RPMI8226 (cell line): ENCODE results near the gene MAFB.
"Not testable (repeated sequence)": the region's sequence is repeated elsewhere in the genome, so short reads cannot be mapped to it uniquely, and the experiment has no call there.

Source experiments
- DNase-seq: peaks from one replicate; pipeline ENCODE4 v3.0.0-alpha.2; 2015

The MAFB gene

GRCh38 chr20:40689100-40689942, at the start of gene MAFB:
Gene MAFB (minus strand): TSS chr20:40689236. CDS start chr20:40688850, 386 bp downstream.
- DNase-seq: peak; percentile 67

- DNase-seq: not testable (repeated sequence)
Measured at GRCh38 chr20:40736468-40736867, 47.4 kb upstream of the MAFB start.

- DNase-seq: no peak
Measured at GRCh38 chr20:40728996-40729395, 40.0 kb upstream of the MAFB start.

- no peak for DNase-seq
Measured at GRCh38 chr20:40728470-40728869, 39.4 kb upstream of the MAFB start.

GRCh38 chr20:40727960-40728359, 38.9 kb upstream of the MAFB start:
- DNase-seq: no peak

GRCh38 chr20:40726776-40727175, 37.7 kb upstream of the MAFB start:
- no peak for DNase-seq

GRCh38 chr20:40724566-40724965, 35.5 kb upstream of the MAFB start:
- no peak for DNase-seq

GRCh38 chr20:40720826-40721225, 31.8 kb upstream of the MAFB start:
- DNase-seq: no peak

- no peak for DNase-seq
Measured at GRCh38 chr20:40720099-40720498, 31.1 kb upstream of the MAFB start.

GRCh38 chr20:40718982-40719729, 30.1 kb upstream of the MAFB start:
- DNase-seq: no peak

- no peak for DNase-seq
Measured at GRCh38 chr20:40718214-40718977, 29.4 kb upstream of the MAFB start.

- no peak for DNase-seq
Measured at GRCh38 chr20:40717343-40717865, 28.4 kb upstream of the MAFB start.

GRCh38 chr20:40715491-40715890, 26.5 kb upstream of the MAFB start:
- DNase-seq: no peak

- DNase-seq: no peak
Measured at GRCh38 chr20:40714916-40715315, 25.9 kb upstream of the MAFB start.

GRCh38 chr20:40714109-40714508, 25.1 kb upstream of the MAFB start:
- no peak for DNase-seq

- DNase-seq: no peak
Measured at GRCh38 chr20:40713508-40713907, 24.5 kb upstream of the MAFB start.

GRCh38 chr20:40711079-40711478, 22.0 kb upstream of the MAFB start:
- DNase-seq: no peak

GRCh38 chr20:40710603-40711002, 21.6 kb upstream of the MAFB start:
- no peak for DNase-seq

- peak; percentile 43 for DNase-seq
Measured at GRCh38 chr20:40706977-40707582, 18.0 kb upstream of the MAFB start.

GRCh38 chr20:40705413-40705812, 16.4 kb upstream of the MAFB start:
- no peak for DNase-seq

GRCh38 chr20:40704828-40705227, 15.8 kb upstream of the MAFB start:
- DNase-seq: no peak

GRCh38 chr20:40703975-40704530, 15.0 kb upstream of the MAFB start:
- no peak for DNase-seq
